GM23248 (cell line): ENCODE measurements around the gene PLEKHA6.

Experiments used
- EZH2 ChIP-seq: fragments of 200-600 bp; sonication (generic); IDR thresholded peaks from 2 replicates; pipeline ENCODE4 v1.6.1; 2018; ENCODE audit warnings: antibody characterized with exemption, mild to moderate bottlenecking; ENCODE audit not compliant: insufficient read depth, poor library complexity, severe bottlenecking
- EZH2phosphoT487 ChIP-seq: fragments of 200-600 bp; sonication (generic); IDR thresholded peaks from 2 replicates; pipeline ENCODE4 v1.6.1; 2018; ENCODE audit warnings: antibody characterized with exemption, moderate library complexity, mild to moderate bottlenecking, low read depth; ENCODE audit not compliant: insufficient read depth

DNA sequence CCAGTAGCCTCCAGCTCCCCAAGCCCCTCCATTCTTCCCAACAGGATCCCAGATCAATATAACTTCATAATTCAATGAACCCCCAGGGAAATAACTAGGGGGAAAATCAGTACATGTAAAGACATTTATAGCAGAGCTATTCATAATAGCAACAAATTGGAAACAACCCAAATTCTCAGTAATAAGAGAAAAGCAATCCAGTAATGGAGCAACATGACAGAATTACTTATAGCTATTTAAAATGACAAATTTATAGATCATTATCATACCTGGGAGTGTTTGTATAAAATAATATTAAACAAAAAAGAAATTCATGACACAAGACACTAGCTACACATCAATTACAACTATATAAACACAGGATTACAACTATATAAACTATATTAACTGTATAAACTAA is 20.2 kb downstream of the PLEKHA6 start:
- no peak for TF ChIP-seq EZH2
- no peak for TF ChIP-seq EZH2phosphoT487
